Stomach (tissue), 9 donors: ENCODE results near the gene RFX2. TPM values are rescaled to one million over a fixed set of nuclear protein-coding genes. Genes with fewer than 3 reads are reported as not detected.

Experiments
- DNase-seq, 2 donors: peaks; one replicate each; pipeline versions ENCODE4 v3.0.0 to v3.0.0-alpha.2; 2013 to 2019
- H3K27ac ChIP-seq, 5 donors: fragments of 200-600 bp in 4 of 5; sonication (generic) in 4 of 5; one replicate each; pipeline ENCODE4 v1.5.1; 2013 to 2019; ENCODE audit warnings: mild to moderate bottlenecking in 1 of 5, moderate library complexity in 1 of 5
- H3K27me3 ChIP-seq, 3 donors: fragments of 200-600 bp; sonication (generic); one replicate each; pipeline ENCODE4 v1.5.1; 2017 to 2019; ENCODE audit warnings: mixed run types in 1 of 3
- H3K36me3 ChIP-seq, 4 donors: fragments of 200-600 bp; sonication (generic); 1 replicate in 3 of 4; 2 replicates in 1 of 4; pipeline ENCODE4 v1.5.1; 2016 to 2019
- H3K4me1 ChIP-seq, 4 donors: fragments of 200-600 bp; sonication (generic); one replicate each; pipeline ENCODE4 v1.5.1; 2016 to 2019
- H3K4me3 ChIP-seq, 4 donors: fragments of 200-600 bp; sonication (generic) in 3 of 4; one replicate each; pipeline ENCODE4 v1.5.1; 2016 to 2019; ENCODE audit warnings: mild to moderate bottlenecking in 1 of 4
- H3K9me3 ChIP-seq, 4 donors: fragments of 200-600 bp; sonication (generic); one replicate each; pipeline ENCODE4 v1.5.1; 2016 to 2019
- CTCF ChIP-seq, 7 experiments: fragments of 450-650 bp in 4 of 7; fragments of 200-600 bp in 3 of 7; sonication (generic) in 3 of 7; IDR thresholded peaks; one replicate each; pipeline ENCODE4 v1.5.1; 2016 to 2019; ENCODE audit warnings: antibody characterized with exemption in 7 of 7, control low read depth in 2 of 7, mild to moderate bottlenecking in 1 of 7
- EP300 ChIP-seq: sonication (generic); formaldehyde crosslinking; IDR thresholded peaks from one replicate; pipeline ENCODE4 v1.6.1; 2017; ENCODE audit warnings: antibody characterized with exemption
- POLR2A ChIP-seq, 4 donors: fragments of 450-650 bp; IDR thresholded peaks; one replicate each; pipeline ENCODE4 v1.6.1; 2016; ENCODE audit warnings: antibody characterized with exemption in 4 of 4, control low read depth in 2 of 4, mild to moderate bottlenecking in 1 of 4, moderate library complexity in 1 of 4
- POLR2AphosphoS5 ChIP-seq, 3 donors: sonication (generic); formaldehyde crosslinking; IDR thresholded peaks; one replicate each; pipeline ENCODE4 v1.6.1; 2016; ENCODE audit warnings: antibody characterized with exemption in 3 of 3
- WGBS, 5 donors: extraction: QIAGEN DNeasy Blood & Tissue Kit in 3 of 5; methylation state at CpG; one replicate each; pipeline versions ENCODE4 v1.1.5 to v1.1.7; 2013 to 2018; 5-methylcytosine and 5-hydroxymethylcytosine counted together
- intact Hi-C: fragments of 100-400 bp; cut with DNase I; formaldehyde crosslinking; loops from one replicate; pipeline ENCODE4 v1.15.1; 2023; ENCODE audit warnings: low total_unique reads
- polyA plus RNA-seq, 3 donors: library from polyadenylated mRNA; stranded (reverse); fragments of 200-250 nt; gene quantifications; one replicate each; pipeline ENCODE4 v1.2.3, GENCODE V29; 2013
- total RNA-seq, 5 donors: library from RNA; depleted of rRNA; stranded (reverse); fragments of >200 nt; gene quantifications; one replicate each; pipeline versions ENCODE4 v1.1.0 to v1.2.3, GENCODE V29; 2014 to 2016
- donor health status: healthy with polysubstance abuse.
- donor health status: Bipolar disorder and iron deficiency.
- donor health status: healthy.

RFX2 gene
- total and polyA plus RNA-seq, 8 donors = 1.2 to 123 (median 8.0) TPM

- intact Hi-C loops = no loop called here
- H3K4me1 ChIP-seq = peaks cover 60 to 98% (median 86%) of the 10 kb centered on the region in 4 donors
- WGBS, 5 donors = 78 to 84% (median 81%) methylated on average over 9 of the region's 9 CpGs
These were observed 138.0 kb downstream of the RFX2 start for GRCh38 chr19:5972355-5972731.

GRCh38 chr19:5971714-5972354 lies 138.5 kb downstream of the RFX2 start:
- no peaks in the 10 kb centered on the region for H3K27me3 ChIP-seq
- peak overlapping the region in 1 of 5 donors; percentile 5 for H3K27ac ChIP-seq
- 73 to 94% (median 90%) methylated on average over 2 of the region's 2 CpGs for WGBS, 5 donors
- peaks cover 0 to 31% (median 18%) of the 10 kb centered on the region in 4 donors for H3K36me3 ChIP-seq
- no peak overlapping the region for H3K4me3 ChIP-seq
- no peak for TF ChIP-seq POLR2A (IDR thresholded peaks at IDR 0.05)
- TF ChIP-seq CTCF (IDR thresholded peaks at IDR 0.05) = no peak
- DNase-seq = no peak
- intact Hi-C loops = no loop called here
- peaks cover 62 to 98% (median 86%) of the 10 kb centered on the region in 4 donors for H3K4me1 ChIP-seq
- H3K9me3 ChIP-seq = no peaks in the 10 kb centered on the region

More at GRCh38 chr19:5972355-5972731, 138.0 kb downstream of the RFX2 start:
- no peaks in the 10 kb centered on the region for H3K27me3 ChIP-seq
- no peak for TF ChIP-seq CTCF (IDR thresholded peaks at IDR 0.05)
- TF ChIP-seq POLR2AphosphoS5 (IDR thresholded peaks at IDR 0.05) = no peak
- no peak for TF ChIP-seq EP300
- TF ChIP-seq POLR2A (IDR thresholded peaks at IDR 0.05) = no peak
- peaks cover 0 to 31% (median 18%) of the 10 kb centered on the region in 4 donors for H3K36me3 ChIP-seq
- H3K9me3 ChIP-seq = no peaks in the 10 kb centered on the region
- DNase-seq = no peak
- peak overlapping the region in 1 of 5 donors; percentile 5 for H3K27ac ChIP-seq
- H3K4me3 ChIP-seq = no peak overlapping the region

GRCh38 chr19:5969476-5969875 lies 140.8 kb downstream of the RFX2 start:
- Histone ChIP-seq H3K4me3 (no peak overlapping the region), H3K27me3 (no peaks in the 10 kb centered on the region), H3K27ac (peak overlapping the region in 4 of 5 donors; percentile 64 to 84 (median 78)), H3K36me3 (peaks cover 0 to 29% (median 20%) of the 10 kb centered on the region in 4 donors), H3K4me1 (peaks cover 48 to 98% (median 84%) of the 10 kb centered on the region in 4 donors), H3K9me3 (no peaks in the 10 kb centered on the region)
- intact Hi-C loops = no loop called here
- TF ChIP-seq POLR2A (IDR thresholded peaks at IDR 0.05) = no peak
- 83 to 93% (median 88%) methylated on average over 8 of the region's 8 CpGs for WGBS, 5 donors
- no peak for DNase-seq

GRCh38 chr19:5968431-5969373 lies 141.6 kb downstream of the RFX2 start:
- Histone ChIP-seq H3K9me3 (no peaks in the 10 kb centered on the region), H3K36me3 (peaks cover 0 to 23% (median 13%) of the 10 kb centered on the region in 4 donors), H3K4me3 (peak overlapping the region in 1 of 4 donors; percentile 20), H3K4me1 (peaks cover 42 to 98% (median 84%) of the 10 kb centered on the region in 4 donors), H3K27me3 (no peaks in the 10 kb centered on the region), H3K27ac (peak overlapping the region; percentile 47 to 84 (median 73))
- intact Hi-C loops = no loop called here
- TF ChIP-seq POLR2AphosphoS5 (IDR thresholded peaks at IDR 0.05) = peak in 1 of 3 donors; percentile 1
- no peak for TF ChIP-seq CTCF (IDR thresholded peaks at IDR 0.05)
- TF ChIP-seq EP300 = no peak
- WGBS, 5 donors = 27 to 43% (median 38%) methylated on average over 16 to 18 of the region's 18 CpGs
- peak in 1 of 2 donors; percentile 59 for DNase-seq
